ENCODE data around the gene CASP6. TPM values are rescaled to one million over a fixed set of nuclear protein-coding genes. Genes with fewer than 3 reads are reported as not detected.

The CASP6 gene
- total RNA-seq, 1 experiment from 2014 or later = 22.4 TPM

DNA sequence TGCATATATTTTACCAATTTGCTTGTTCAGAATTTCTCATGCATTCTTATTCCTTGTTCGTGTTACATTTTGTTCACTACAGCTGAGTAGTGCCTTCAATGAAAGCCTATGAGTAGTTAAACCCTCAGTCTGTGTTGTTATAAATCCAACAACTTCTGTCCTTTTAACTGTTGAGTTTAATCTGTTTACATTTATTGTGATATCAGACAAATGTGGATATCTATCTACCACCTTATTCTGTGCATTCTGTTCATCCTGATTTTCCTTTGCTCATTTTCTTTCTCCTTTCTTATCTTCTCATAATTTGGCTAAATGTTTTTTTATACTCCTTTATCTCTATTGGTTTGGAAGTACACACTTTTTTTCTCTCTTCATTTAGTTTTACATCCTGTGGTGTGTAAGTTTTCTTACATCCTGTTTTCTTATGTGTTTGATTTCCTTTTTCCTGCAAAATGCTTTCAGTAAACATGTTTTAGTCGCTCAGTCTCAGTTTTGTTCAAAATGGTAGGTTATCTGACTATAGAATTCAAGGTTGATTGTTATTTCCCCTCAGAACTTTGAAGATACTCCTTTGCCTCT, 54.2 kb downstream of the CASP6 start:
- no peak overlapping the region for H3K4me3 ChIP-seq
- no TSS peak for BruUV-seq (replicated peaks)
- no peaks in the 10 kb centered on the region for H3K4me1 ChIP-seq (replicated peaks; ENCODE audit: insufficient read depth)
- TF ChIP-seq, protein P1, sequence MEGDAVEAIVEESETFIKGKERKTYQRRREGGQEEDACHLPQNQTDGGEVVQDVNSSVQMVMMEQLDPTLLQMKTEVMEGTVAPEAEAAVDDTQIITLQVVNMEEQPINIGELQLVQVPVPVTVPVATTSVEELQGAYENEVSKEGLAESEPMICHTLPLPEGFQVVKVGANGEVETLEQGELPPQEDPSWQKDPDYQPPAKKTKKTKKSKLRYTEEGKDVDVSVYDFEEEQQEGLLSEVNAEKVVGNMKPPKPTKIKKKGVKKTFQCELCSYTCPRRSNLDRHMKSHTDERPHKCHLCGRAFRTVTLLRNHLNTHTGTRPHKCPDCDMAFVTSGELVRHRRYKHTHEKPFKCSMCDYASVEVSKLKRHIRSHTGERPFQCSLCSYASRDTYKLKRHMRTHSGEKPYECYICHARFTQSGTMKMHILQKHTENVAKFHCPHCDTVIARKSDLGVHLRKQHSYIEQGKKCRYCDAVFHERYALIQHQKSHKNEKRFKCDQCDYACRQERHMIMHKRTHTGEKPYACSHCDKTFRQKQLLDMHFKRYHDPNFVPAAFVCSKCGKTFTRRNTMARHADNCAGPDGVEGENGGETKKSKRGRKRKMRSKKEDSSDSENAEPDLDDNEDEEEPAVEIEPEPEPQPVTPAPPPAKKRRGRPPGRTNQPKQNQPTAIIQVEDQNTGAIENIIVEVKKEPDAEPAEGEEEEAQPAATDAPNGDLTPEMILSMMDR (conservative IDR thresholded peaks at IDR 0.05) = no peak
- TF ChIP-seq EZH2 (IDR thresholded peaks at IDR 0.05; ENCODE audit: low read depth) = no peak
- no peaks in the 10 kb centered on the region for H3K9me2 ChIP-seq (ENCODE audit: insufficient read depth)
- no peaks in the 10 kb centered on the region for H4K20me1 ChIP-seq (ENCODE audit: insufficient read depth)
- H3K9me3 ChIP-seq (ENCODE audit: insufficient read depth, low read depth) = no peaks in the 10 kb centered on the region; the same call in 1 of the 2 replicates
- H3K4me2 ChIP-seq = no peak overlapping the region
- no peak overlapping the region for H2AFZ ChIP-seq
- no peak overlapping the region for H3K27ac ChIP-seq
- H3F3A ChIP-seq (ENCODE audit: insufficient read depth, low read depth) = no peaks in the 10 kb centered on the region
- no peaks in the 10 kb centered on the region for H3K36me3 ChIP-seq (ENCODE audit: low read depth)
- ChIA-PET CTCF (no interaction called here), POLR2A (ENCODE audit: unreplicated experiment) (no interaction called here)
- no peaks in the 10 kb centered on the region for H3K79me2 ChIP-seq (ENCODE audit: low read depth)
- no peaks in the 10 kb centered on the region for H3K27me3 ChIP-seq (ENCODE audit: insufficient read depth, low read depth)
- no peak for DNase-seq
- intact Hi-C loops (cut with micrococcal nuclease; ENCODE audit: unreplicated experiment) = no loop called here

DNA sequence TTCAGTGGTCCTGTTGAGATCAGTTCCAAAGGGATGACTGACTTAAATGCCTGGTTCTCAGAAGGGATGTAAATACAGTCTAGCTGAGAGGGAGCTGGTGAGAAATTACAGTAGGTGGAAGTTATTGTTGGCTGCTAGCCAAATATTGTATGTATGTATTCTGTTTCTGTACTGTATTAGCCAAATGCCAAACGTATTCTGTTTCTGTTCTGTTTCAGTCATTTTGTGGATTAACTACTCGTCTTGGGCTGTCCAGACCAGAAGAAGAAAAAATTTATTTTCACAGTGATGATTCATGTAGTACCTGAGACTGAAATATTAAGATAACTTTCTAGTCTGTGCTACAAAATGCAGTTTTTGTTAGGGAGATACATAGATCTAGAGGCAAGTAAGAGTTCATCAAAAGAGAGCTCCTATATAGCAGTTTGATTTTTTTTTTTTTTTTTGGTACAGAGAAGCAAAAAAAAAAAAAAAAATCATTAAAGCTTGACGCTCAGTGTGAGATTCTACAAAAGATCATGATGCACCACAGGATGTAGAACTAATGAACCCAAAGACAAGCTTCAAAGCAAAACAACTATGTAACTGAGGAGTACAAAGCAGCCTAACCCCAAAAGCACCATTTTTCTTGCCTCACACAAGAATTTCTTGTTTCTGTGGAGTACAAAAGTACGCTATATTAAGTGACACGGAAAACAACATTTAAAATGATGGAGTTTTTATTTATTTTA, 54.8 kb downstream of the CASP6 start:
- Histone ChIP-seq H3K9me2 (ENCODE audit: insufficient read depth) (no peaks in the 10 kb centered on the region), H3K36me3 (ENCODE audit: low read depth) (no peaks in the 10 kb centered on the region), H3K9me3 (ENCODE audit: insufficient read depth, low read depth) (no peaks in the 10 kb centered on the region; the same call in 1 of the 2 replicates), H2AFZ (no peak overlapping the region), H3K27me3 (ENCODE audit: insufficient read depth, low read depth) (no peaks in the 10 kb centered on the region), H3K4me2 (no peak overlapping the region), H3K4me1 (replicated peaks; ENCODE audit: insufficient read depth) (no peaks in the 10 kb centered on the region), H3K27ac (no peak overlapping the region), H3K4me3 (no peak overlapping the region), H3F3A (ENCODE audit: insufficient read depth, low read depth) (no peaks in the 10 kb centered on the region), H4K20me1 (ENCODE audit: insufficient read depth) (no peaks in the 10 kb centered on the region), H3K79me2 (ENCODE audit: low read depth) (no peaks in the 10 kb centered on the region)
- no TSS peak for BruUV-seq (replicated peaks)
- intact Hi-C loops (cut with micrococcal nuclease; ENCODE audit: unreplicated experiment) = no loop called here
- TF ChIP-seq, protein P1 (conservative IDR thresholded peaks at IDR 0.05) = no peak
- TF ChIP-seq EZH2 (IDR thresholded peaks at IDR 0.05; ENCODE audit: low read depth) = no peak
- DNase-seq = no peak
- CTCF ChIA-PET = no interaction called here
- POLR2A ChIA-PET (ENCODE audit: unreplicated experiment) = no interaction called here

DNA sequence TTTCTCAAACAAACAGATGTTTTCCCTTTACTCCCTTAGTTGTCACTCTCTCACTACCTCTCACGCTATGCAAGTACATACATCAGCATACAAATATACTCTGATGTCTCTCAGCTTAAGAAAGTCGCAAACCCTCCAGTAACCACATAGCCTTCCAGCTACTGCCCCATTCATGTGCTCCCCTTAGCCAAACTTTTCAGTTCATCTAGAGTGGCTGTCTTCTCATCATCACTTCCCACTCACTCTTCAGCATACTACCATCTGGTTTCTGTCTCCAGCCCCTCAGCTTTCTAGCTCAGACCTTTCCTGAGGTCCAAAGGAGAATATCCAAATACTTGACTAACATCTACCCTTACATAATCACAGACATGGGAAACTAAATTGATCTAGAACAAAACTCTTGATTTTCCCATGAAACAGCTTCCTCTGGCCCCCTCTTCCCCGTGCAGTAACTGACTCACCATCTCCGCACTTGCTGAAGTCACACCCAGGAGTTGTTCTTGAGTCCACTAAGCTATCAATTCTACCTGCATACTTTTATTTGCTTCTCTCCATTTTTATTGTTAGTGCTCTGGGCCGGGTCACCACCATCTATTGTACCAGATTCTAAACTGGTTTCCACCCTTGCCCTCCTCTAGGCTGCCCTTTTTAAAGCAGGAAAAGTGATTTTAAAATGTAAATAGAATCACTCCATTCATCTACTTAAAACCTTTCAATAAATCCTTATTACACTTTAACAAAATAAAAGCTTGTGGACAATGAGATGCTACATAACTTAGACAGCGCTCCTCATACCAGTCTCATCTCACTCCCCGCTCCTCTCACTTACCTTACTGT, 57.2 kb downstream of the CASP6 start:
- no peaks in the 10 kb centered on the region for H3K79me2 ChIP-seq (ENCODE audit: low read depth)
- DNase-seq = no peak
- H2AFZ ChIP-seq = no peak overlapping the region
- no peaks in the 10 kb centered on the region for H3K9me3 ChIP-seq (ENCODE audit: insufficient read depth, low read depth)
- no peak overlapping the region for H3K4me2 ChIP-seq
- ChIA-PET POLR2A (ENCODE audit: unreplicated experiment) (no interaction called here), CTCF (no interaction called here)
- no peak overlapping the region for H3K27ac ChIP-seq
- intact Hi-C loops (cut with micrococcal nuclease; ENCODE audit: unreplicated experiment) = no loop called here
- no peaks in the 10 kb centered on the region for H4K20me1 ChIP-seq (ENCODE audit: insufficient read depth)
- BruUV-seq (replicated peaks) = no TSS peak
- H3K4me1 ChIP-seq (replicated peaks; ENCODE audit: insufficient read depth) = no peaks in the 10 kb centered on the region
- H3K4me3 ChIP-seq = no peak overlapping the region
- no peaks in the 10 kb centered on the region for H3K9me2 ChIP-seq (ENCODE audit: insufficient read depth)
- TF ChIP-seq, protein P1 (conservative IDR thresholded peaks at IDR 0.05) = no peak
- TF ChIP-seq EZH2 (IDR thresholded peaks at IDR 0.05; ENCODE audit: low read depth) = no peak
- no peaks in the 10 kb centered on the region for H3K27me3 ChIP-seq (ENCODE audit: insufficient read depth, low read depth)
- no peaks in the 10 kb centered on the region for H3F3A ChIP-seq (ENCODE audit: insufficient read depth, low read depth)
- H3K36me3 ChIP-seq (ENCODE audit: low read depth) = no peaks in the 10 kb centered on the region
